HepG2 (cell line): ENCODE results near the gene TANGO6.

Experiments
- ARNTL ChIP-seq: sonication (generic); formaldehyde crosslinking; IDR thresholded peaks from 2 replicates; pipeline ENCODE4 v1.4.0; 2020; ENCODE audit warnings: mild to moderate bottlenecking, missing genetic modification reagents
- GABPA ChIP-seq, 2 experiments: IDR thresholded peaks; 2 replicates each; pipeline ENCODE4 v1.6.1; 2011 to 2016; ENCODE audit warnings: low read depth in 2 of 2, low read length in 1 of 2, missing biosample characterization in 1 of 2, missing genetic modification characterization in 1 of 2
- PHF21A ChIP-seq: sonication (generic); formaldehyde crosslinking; IDR thresholded peaks from 2 replicates; pipeline ENCODE4 v1.5.0; 2020; ENCODE audit warnings: mild to moderate bottlenecking, missing genetic modification reagents
- POLR2AphosphoS5 ChIP-seq: IDR thresholded peaks from 2 replicates; pipeline ENCODE4 v1.6.1; 2012; ENCODE audit warnings: low read depth, low read length
- RAD21 ChIP-seq: fragments of 450-650 bp; formaldehyde crosslinking; IDR thresholded peaks from 2 replicates; pipeline ENCODE4 v1.5.0; 2020; ENCODE audit warnings: mild to moderate bottlenecking
- SNRNP70 ChIP-seq: fragments of 200-400 bp; formaldehyde crosslinking; IDR thresholded peaks from 2 replicates; pipeline ENCODE4 v1.6.1; 2017; ENCODE audit warnings: mild to moderate bottlenecking, low read depth, low read length, moderate library complexity
- SRY ChIP-seq: sonication (generic); formaldehyde crosslinking; IDR thresholded peaks from 2 replicates; pipeline ENCODE4 v1.8.0; 2022; ENCODE audit warnings: mild to moderate bottlenecking, missing genetic modification reagents
- ZBTB1 ChIP-seq: sonication (generic); formaldehyde crosslinking; IDR thresholded peaks from 2 replicates; pipeline ENCODE4 v1.4.0; 2020; ENCODE audit warnings: missing genetic modification reagents, borderline replicate concordance
- ZNF143 ChIP-seq: sonication (generic); formaldehyde crosslinking; IDR thresholded peaks from 2 replicates; pipeline ENCODE4 v1.4.0; 2020; ENCODE audit warnings: missing genetic modification reagents
- TF ChIP-seq, protein P1 (sequence below): sonication (generic); formaldehyde crosslinking; IDR thresholded peaks from 2 replicates; pipeline ENCODE4 v1.4.0; 2020; ENCODE audit warnings: missing genetic modification reagents, borderline replicate concordance
- TF ChIP-seq, protein P2 (sequence below): sonication (generic); formaldehyde crosslinking; IDR thresholded peaks from 2 replicates; pipeline ENCODE4 v1.5.0; 2020; ENCODE audit warnings: mild to moderate bottlenecking, missing genetic modification reagents, moderate library complexity

DNA sequence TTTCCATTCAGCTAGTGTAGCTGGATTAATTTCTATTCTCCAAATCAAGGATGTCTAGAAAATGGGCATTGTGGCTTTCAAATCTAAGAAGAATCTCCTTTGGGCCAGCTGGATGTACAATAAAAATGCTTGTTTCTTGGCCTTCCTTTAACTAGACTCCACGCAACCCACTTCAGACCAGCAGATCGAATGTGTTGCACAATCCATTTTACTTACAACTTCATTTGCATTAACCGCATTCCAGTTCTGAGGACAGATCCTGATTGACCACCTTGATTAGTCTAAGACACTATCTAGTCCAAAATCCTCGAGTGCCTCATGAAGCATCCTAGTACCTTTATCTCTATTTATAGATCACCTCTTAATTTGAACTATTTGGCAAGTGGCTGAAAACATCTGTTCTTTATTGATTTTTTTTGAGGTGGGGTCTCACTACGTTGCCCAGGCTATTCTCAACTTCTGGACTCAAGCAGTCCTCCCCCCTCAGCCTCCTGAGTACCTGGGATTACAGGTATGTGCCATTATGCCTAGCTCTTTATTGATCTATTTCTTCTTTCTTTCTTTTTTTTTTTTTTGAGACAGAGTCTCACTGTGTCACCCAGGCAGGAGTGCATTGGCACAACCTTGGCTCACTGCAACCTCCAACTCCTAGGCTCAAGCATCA, 241.8 kb downstream of the TANGO6 start:
- TF ChIP-seq, protein P1, sequence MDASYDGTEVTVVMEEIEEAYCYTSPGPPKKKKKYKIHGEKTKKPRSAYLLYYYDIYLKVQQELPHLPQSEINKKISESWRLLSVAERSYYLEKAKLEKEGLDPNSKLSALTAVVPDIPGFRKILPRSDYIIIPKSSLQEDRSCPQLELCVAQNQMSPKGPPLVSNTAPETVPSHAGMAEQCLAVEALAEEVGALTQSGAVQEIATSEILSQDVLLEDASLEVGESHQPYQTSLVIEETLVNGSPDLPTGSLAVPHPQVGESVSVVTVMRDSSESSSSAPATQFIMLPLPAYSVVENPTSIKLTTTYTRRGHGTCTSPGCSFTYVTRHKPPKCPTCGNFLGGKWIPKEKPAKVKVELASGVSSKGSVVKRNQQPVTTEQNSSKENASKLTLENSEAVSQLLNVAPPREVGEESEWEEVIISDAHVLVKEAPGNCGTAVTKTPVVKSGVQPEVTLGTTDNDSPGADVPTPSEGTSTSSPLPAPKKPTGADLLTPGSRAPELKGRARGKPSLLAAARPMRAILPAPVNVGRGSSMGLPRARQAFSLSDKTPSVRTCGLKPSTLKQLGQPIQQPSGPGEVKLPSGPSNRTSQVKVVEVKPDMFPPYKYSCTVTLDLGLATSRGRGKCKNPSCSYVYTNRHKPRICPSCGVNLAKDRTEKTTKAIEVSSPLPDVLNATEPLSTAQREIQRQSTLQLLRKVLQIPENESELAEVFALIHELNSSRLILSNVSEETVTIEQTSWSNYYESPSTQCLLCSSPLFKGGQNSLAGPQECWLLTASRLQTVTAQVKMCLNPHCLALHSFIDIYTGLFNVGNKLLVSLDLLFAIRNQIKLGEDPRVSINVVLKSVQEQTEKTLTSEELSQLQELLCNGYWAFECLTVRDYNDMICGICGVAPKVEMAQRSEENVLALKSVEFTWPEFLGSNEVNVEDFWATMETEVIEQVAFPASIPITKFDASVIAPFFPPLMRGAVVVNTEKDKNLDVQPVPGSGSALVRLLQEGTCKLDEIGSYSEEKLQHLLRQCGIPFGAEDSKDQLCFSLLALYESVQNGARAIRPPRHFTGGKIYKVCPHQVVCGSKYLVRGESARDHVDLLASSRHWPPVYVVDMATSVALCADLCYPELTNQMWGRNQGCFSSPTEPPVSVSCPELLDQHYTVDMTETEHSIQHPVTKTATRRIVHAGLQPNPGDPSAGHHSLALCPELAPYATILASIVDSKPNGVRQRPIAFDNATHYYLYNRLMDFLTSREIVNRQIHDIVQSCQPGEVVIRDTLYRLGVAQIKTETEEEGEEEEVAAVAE (CRISPR knock-in tag) = no peak
- no peak for TF ChIP-seq SNRNP70
- TF ChIP-seq ARNTL = no peak
- TF ChIP-seq, protein P2, sequence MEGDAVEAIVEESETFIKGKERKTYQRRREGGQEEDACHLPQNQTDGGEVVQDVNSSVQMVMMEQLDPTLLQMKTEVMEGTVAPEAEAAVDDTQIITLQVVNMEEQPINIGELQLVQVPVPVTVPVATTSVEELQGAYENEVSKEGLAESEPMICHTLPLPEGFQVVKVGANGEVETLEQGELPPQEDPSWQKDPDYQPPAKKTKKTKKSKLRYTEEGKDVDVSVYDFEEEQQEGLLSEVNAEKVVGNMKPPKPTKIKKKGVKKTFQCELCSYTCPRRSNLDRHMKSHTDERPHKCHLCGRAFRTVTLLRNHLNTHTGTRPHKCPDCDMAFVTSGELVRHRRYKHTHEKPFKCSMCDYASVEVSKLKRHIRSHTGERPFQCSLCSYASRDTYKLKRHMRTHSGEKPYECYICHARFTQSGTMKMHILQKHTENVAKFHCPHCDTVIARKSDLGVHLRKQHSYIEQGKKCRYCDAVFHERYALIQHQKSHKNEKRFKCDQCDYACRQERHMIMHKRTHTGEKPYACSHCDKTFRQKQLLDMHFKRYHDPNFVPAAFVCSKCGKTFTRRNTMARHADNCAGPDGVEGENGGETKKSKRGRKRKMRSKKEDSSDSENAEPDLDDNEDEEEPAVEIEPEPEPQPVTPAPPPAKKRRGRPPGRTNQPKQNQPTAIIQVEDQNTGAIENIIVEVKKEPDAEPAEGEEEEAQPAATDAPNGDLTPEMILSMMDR (CRISPR knock-in tag) = no peak
- no peak for TF ChIP-seq GABPA (IDR thresholded peaks at IDR 0.05; ENCODE audit: low read depth, low read length)
- TF ChIP-seq GABPA (CRISPR knock-in tag; IDR thresholded peaks at IDR 0.05; ENCODE audit: low read depth) = no peak
- no peak for TF ChIP-seq RAD21 (CRISPR knock-in tag)
- no peak for TF ChIP-seq POLR2AphosphoS5
- TF ChIP-seq PHF21A (CRISPR knock-in tag) = no peak
- no peak for TF ChIP-seq SRY
- TF ChIP-seq ZBTB1 (CRISPR knock-in tag) = no peak
- no peak for TF ChIP-seq ZNF143
